ENCODE results near the gene NRXN3. TPM values are rescaled to one million over a fixed set of nuclear protein-coding genes. Genes with fewer than 3 reads are reported as not detected.

Gene NRXN3
- total and polyA plus RNA-seq, 4 donors, result 0.07 to 1.2 (median 0.23) TPM

GRCh38 chr14:79728331-79728730 lies 1558.2 kb downstream of the NRXN3 start:
- TF ChIP-seq FOXA1 (IDR thresholded peaks at IDR 0.05), result no peak
- no peak for TF ChIP-seq HNF4G (IDR thresholded peaks at IDR 0.05)
- TF ChIP-seq JUND (IDR thresholded peaks at IDR 0.05), result no peak
- TF ChIP-seq NR2F2 (IDR thresholded peaks at IDR 0.05), result no peak
- no peak for TF ChIP-seq EGR1 (IDR thresholded peaks at IDR 0.05; ENCODE audit: low read depth in 2 of 2)
- no peak for TF ChIP-seq ZBTB33 (IDR thresholded peaks at IDR 0.05)
- TF ChIP-seq REST (IDR thresholded peaks at IDR 0.05), result no peak
- no peak for TF ChIP-seq SP1 (IDR thresholded peaks at IDR 0.05)
- TF ChIP-seq TAF1 (conservative IDR thresholded peaks at IDR 0.05), result no peak
- no peak for TF ChIP-seq ATF3 (IDR thresholded peaks at IDR 0.05)
- no peak for TF ChIP-seq RXRA (IDR thresholded peaks at IDR 0.05)
- no peak for TF ChIP-seq FOXA2 (IDR thresholded peaks at IDR 0.05)
- TF ChIP-seq, protein P1, sequence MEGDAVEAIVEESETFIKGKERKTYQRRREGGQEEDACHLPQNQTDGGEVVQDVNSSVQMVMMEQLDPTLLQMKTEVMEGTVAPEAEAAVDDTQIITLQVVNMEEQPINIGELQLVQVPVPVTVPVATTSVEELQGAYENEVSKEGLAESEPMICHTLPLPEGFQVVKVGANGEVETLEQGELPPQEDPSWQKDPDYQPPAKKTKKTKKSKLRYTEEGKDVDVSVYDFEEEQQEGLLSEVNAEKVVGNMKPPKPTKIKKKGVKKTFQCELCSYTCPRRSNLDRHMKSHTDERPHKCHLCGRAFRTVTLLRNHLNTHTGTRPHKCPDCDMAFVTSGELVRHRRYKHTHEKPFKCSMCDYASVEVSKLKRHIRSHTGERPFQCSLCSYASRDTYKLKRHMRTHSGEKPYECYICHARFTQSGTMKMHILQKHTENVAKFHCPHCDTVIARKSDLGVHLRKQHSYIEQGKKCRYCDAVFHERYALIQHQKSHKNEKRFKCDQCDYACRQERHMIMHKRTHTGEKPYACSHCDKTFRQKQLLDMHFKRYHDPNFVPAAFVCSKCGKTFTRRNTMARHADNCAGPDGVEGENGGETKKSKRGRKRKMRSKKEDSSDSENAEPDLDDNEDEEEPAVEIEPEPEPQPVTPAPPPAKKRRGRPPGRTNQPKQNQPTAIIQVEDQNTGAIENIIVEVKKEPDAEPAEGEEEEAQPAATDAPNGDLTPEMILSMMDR (IDR thresholded peaks at IDR 0.05; ENCODE audit: low read depth, low read length, missing input control), result no peak
- no peak for TF ChIP-seq YY1 (IDR thresholded peaks at IDR 0.05)
- TF ChIP-seq HNF4A (conservative IDR thresholded peaks at IDR 0.05), result no peak
- no peak for TF ChIP-seq RAD21 (IDR thresholded peaks at IDR 0.05)
- 64% methylated on average over 3 of the region's 3 CpGs for whole genome bisulfite sequencing
- Histone ChIP-seq H3K27ac (ENCODE audit: low read depth in 1 of 2, low read length in 2 of 2) (no peak overlapping the region), H3K27me3 (ENCODE audit: control insufficient read depth in 4 of 4, insufficient read depth in 4 of 4, low read length in 3 of 4) (no peaks in the 10 kb centered on the region), H3K9ac (ENCODE audit: low read depth in 1 of 2, low read length in 2 of 2) (no peak overlapping the region), H3K36me3 (ENCODE audit: control insufficient read depth in 4 of 4, insufficient read depth in 3 of 4, low read depth in 1 of 4, low read length in 3 of 4) (no peaks in the 10 kb centered on the region), H3K4me3 (ENCODE audit: low read depth in 1 of 3, low read length in 3 of 3) (no peak overlapping the region), H3K4me1 (ENCODE audit: control insufficient read depth in 4 of 4, insufficient read depth in 4 of 4, low read length in 3 of 4) (no peaks in the 10 kb centered on the region), H3K9me3 (ENCODE audit: control insufficient read depth in 4 of 4, low read length in 3 of 4) (no peaks in the 10 kb centered on the region)
- no peak for DNase-seq (ENCODE audit: low spot score)

- Histone ChIP-seq H3K27ac (ENCODE audit: low read depth in 1 of 2, low read length in 2 of 2) (no peak overlapping the region), H3K36me3 (ENCODE audit: control insufficient read depth in 4 of 4, insufficient read depth in 3 of 4, low read depth in 1 of 4, low read length in 3 of 4) (no peaks in the 10 kb centered on the region), H3K27me3 (ENCODE audit: control insufficient read depth in 4 of 4, insufficient read depth in 4 of 4, low read length in 3 of 4) (no peaks in the 10 kb centered on the region), H3K4me1 (ENCODE audit: control insufficient read depth in 4 of 4, insufficient read depth in 4 of 4, low read length in 3 of 4) (no peaks in the 10 kb centered on the region), H3K9ac (ENCODE audit: low read depth in 1 of 2, low read length in 2 of 2) (no peak overlapping the region), H3K9me3 (ENCODE audit: control insufficient read depth in 4 of 4, low read length in 3 of 4) (no peaks in the 10 kb centered on the region), H3K4me3 (ENCODE audit: low read depth in 1 of 3, low read length in 3 of 3) (no peak overlapping the region)
- TF ChIP-seq RAD21 (IDR thresholded peaks at IDR 0.05) (no peak), SP1 (IDR thresholded peaks at IDR 0.05) (no peak), REST (IDR thresholded peaks at IDR 0.05) (no peak), HNF4A (conservative IDR thresholded peaks at IDR 0.05) (no peak), JUND (IDR thresholded peaks at IDR 0.05) (no peak), HNF4G (IDR thresholded peaks at IDR 0.05) (no peak), ATF3 (IDR thresholded peaks at IDR 0.05) (no peak), RXRA (IDR thresholded peaks at IDR 0.05) (no peak)
- TF ChIP-seq, protein P2, sequence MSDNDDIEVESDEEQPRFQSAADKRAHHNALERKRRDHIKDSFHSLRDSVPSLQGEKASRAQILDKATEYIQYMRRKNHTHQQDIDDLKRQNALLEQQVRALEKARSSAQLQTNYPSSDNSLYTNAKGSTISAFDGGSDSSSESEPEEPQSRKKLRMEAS (IDR thresholded peaks at IDR 0.05), result no peak
- 86% methylated on average over 3 of the region's 3 CpGs for WGBS
- DNase-seq (ENCODE audit: low spot score), result no peak
Measured at GRCh38 chr14:79729731-79730130, 1559.6 kb downstream of the NRXN3 start.
